Measurements from ENCODE around the gene ZNF425.

ZNF425 gene

DNA sequence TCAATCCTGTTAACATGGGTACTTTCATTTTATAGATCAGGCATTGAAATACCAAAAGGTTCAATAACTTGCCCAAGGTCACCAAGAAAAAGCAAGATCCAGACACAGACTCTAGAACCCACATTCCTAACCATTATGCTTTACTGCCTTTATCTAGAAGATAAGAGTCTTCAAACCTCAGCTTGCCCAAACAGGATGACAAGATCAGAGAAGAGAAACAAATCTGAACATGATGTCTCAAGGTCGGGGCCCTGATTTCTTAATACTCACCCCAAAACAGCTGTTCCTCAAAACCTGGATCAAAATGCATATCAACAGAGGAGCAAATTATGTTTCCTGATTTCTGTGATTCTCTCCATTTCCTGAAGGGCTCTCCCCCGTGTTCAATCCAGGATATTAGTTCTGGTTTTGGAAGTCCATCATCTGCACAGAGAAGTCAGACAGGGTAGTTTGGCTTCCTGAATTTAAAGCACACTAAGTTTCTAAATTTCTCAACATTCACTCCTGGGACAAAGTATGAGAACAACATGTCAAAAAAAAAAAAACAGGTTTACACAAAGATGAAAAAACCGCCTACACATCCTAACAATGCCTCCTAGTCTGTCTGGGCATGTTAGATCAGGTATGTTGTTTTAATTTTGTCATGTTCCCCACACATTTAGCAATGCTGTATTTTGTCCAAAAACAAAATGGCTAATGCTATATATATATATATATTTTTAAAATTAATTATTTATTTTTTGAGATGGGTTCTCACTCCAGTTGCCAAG lies 51.8 kb downstream of the ZNF425 start:
- no peaks in the 10 kb centered on the region for H3K27me3 ChIP-seq (ENCODE audit: insufficient read depth, low read length, poor library complexity)
- peaks cover 4% of the 10 kb centered on the region; the same call in 1 of the 2 replicates for H4K20me1 ChIP-seq (ENCODE audit: insufficient read depth, low read length)
- H3K79me2 ChIP-seq (ENCODE audit: insufficient read depth, low read length), result 0 out of 2 replicates have a peak, but pooled peaks cover 6% of the 10 kb centered on the region
- H3K9me3 ChIP-seq (ENCODE audit: insufficient read depth, low read length, severe bottlenecking), result no peaks in the 10 kb centered on the region
- H3K4me2 ChIP-seq (ENCODE audit: insufficient read depth, low read length), result no peak overlapping the region
- no peak overlapping the region for H3K9ac ChIP-seq (ENCODE audit: low read depth, low read length)
- TF ChIP-seq, protein P1, sequence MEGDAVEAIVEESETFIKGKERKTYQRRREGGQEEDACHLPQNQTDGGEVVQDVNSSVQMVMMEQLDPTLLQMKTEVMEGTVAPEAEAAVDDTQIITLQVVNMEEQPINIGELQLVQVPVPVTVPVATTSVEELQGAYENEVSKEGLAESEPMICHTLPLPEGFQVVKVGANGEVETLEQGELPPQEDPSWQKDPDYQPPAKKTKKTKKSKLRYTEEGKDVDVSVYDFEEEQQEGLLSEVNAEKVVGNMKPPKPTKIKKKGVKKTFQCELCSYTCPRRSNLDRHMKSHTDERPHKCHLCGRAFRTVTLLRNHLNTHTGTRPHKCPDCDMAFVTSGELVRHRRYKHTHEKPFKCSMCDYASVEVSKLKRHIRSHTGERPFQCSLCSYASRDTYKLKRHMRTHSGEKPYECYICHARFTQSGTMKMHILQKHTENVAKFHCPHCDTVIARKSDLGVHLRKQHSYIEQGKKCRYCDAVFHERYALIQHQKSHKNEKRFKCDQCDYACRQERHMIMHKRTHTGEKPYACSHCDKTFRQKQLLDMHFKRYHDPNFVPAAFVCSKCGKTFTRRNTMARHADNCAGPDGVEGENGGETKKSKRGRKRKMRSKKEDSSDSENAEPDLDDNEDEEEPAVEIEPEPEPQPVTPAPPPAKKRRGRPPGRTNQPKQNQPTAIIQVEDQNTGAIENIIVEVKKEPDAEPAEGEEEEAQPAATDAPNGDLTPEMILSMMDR (IDR thresholded peaks at IDR 0.05; ENCODE audit: borderline replicate concordance, extremely low read depth, low read length, poor library complexity, severe bottlenecking), result no peak
- no peak for TF ChIP-seq EZH2 (IDR thresholded peaks at IDR 0.05; ENCODE audit: borderline replicate concordance, low read depth, low read length, severe bottlenecking)
- DNase-seq (no peak), ATAC-seq (ENCODE audit: insufficient read depth, low read depth) (no peak)
- H3K36me3 ChIP-seq (ENCODE audit: insufficient read depth, low read length), result peaks cover 48% of the 10 kb centered on the region
- H2AFZ ChIP-seq (ENCODE audit: low read depth, low read length), result no peak overlapping the region
- H3K4me1 ChIP-seq (ENCODE audit: insufficient read depth, low read length), result no peaks in the 10 kb centered on the region
- no peak overlapping the region for H3K4me3 ChIP-seq (ENCODE audit: low read depth in 1 of 2, low read length in 2 of 2)
- no peak overlapping the region for H3K27ac ChIP-seq (ENCODE audit: low read length)

DNA sequence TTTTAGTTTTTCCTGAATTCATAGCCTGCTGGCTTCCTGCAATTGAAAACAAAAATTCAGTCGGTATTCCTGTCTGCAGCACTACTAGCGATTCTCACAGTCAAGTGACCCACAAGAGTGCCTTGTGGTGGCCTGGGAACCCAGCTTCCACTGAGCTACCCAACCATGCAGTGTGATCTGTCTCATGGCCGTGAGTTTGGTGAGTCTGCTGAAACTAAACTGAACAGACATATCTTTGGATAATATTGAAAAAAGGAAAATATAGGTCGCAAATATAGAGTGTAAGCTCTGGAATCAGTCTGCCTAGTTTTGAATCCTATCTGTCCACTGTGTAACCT lies 53.7 kb downstream of the ZNF425 start:
- Histone ChIP-seq H3K4me1 (ENCODE audit: insufficient read depth, low read length) (no peaks in the 10 kb centered on the region), H3K27ac (ENCODE audit: low read length) (no peak overlapping the region), H2AFZ (ENCODE audit: low read depth, low read length) (no peak overlapping the region), H3K4me2 (ENCODE audit: insufficient read depth, low read length) (no peak overlapping the region), H3K9ac (ENCODE audit: low read depth, low read length) (no peak overlapping the region), H4K20me1 (ENCODE audit: insufficient read depth, low read length) (peaks cover 4% of the 10 kb centered on the region; the same call in 1 of the 2 replicates), H3K9me3 (ENCODE audit: insufficient read depth, low read length, severe bottlenecking) (no peaks in the 10 kb centered on the region), H3K4me3 (ENCODE audit: low read depth in 1 of 2, low read length in 2 of 2) (no peak overlapping the region), H3K27me3 (ENCODE audit: insufficient read depth, low read length, poor library complexity) (no peaks in the 10 kb centered on the region), H3K79me2 (ENCODE audit: insufficient read depth, low read length) (0 out of 2 replicates have a peak, but pooled peaks cover 4% of the 10 kb centered on the region), H3K36me3 (ENCODE audit: insufficient read depth, low read length) (peaks cover 58% of the 10 kb centered on the region)
- TF ChIP-seq, protein P1 (IDR thresholded peaks at IDR 0.05; ENCODE audit: borderline replicate concordance, extremely low read depth, low read length, poor library complexity, severe bottlenecking), result no peak
- no peak for TF ChIP-seq EZH2 (IDR thresholded peaks at IDR 0.05; ENCODE audit: borderline replicate concordance, low read depth, low read length, severe bottlenecking)
- DNase-seq, result no peak
- no peak for ATAC-seq (ENCODE audit: insufficient read depth, low read depth)

DNA sequence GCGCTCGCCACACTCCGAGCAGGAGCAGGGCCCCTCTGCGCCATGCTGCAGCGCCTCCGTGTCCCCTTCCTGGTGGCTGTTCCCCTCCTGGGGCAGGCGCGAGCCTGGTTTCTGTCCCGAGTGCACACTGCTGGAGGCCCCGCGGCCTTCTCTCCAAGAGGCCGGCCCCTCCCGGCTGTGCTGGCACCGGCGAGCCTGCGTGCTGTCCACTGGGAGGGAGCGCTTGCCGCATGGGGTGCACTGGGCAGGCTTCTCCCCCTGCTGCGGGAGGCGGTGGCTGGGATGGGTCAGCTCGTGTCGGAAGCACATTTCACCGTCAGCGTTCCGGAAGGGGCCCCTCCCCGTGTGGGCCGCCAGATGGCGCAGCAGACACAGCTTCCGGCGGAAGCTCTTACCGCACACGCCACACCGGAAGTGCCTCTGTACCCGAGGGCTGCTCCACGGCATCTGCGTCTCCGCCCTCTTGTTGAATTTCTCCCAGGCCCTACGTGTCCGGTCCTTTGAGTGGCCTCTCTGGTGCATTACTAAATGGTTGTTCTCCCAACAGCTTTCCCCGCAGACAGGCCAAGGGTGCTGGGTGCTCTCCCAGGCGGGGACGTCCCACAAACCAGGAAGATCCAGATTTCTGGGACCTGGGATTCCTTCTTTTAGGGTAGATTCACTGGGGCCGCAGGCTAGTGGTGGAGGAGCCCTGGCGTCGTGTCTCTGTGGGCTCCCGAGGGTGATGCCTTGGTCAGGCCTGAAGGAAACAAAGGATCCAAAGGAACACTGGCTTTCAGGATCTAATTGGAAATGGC lies 54.3 kb downstream of the ZNF425 start:
- DNase-seq, result no peak
- peaks cover 4% of the 10 kb centered on the region; the same call in 1 of the 2 replicates for H4K20me1 ChIP-seq (ENCODE audit: insufficient read depth, low read length)
- no peak overlapping the region for H2AFZ ChIP-seq (ENCODE audit: low read depth, low read length)
- H3K9me3 ChIP-seq (ENCODE audit: insufficient read depth, low read length, severe bottlenecking), result no peaks in the 10 kb centered on the region
- no peak overlapping the region for H3K4me3 ChIP-seq (ENCODE audit: low read depth in 1 of 2, low read length in 2 of 2)
- no peak overlapping the region for H3K4me2 ChIP-seq (ENCODE audit: insufficient read depth, low read length)
- H3K27me3 ChIP-seq (ENCODE audit: insufficient read depth, low read length, poor library complexity), result no peaks in the 10 kb centered on the region
- peaks cover 57% of the 10 kb centered on the region for H3K36me3 ChIP-seq (ENCODE audit: insufficient read depth, low read length)
- H3K9ac ChIP-seq (ENCODE audit: low read depth, low read length), result no peak overlapping the region
- H3K79me2 ChIP-seq (ENCODE audit: insufficient read depth, low read length), result 0 out of 2 replicates have a peak, but pooled peaks cover 4% of the 10 kb centered on the region
- TF ChIP-seq, protein P1 (IDR thresholded peaks at IDR 0.05; ENCODE audit: borderline replicate concordance, extremely low read depth, low read length, poor library complexity, severe bottlenecking), result no peak
- TF ChIP-seq EZH2 (IDR thresholded peaks at IDR 0.05; ENCODE audit: borderline replicate concordance, low read depth, low read length, severe bottlenecking), result no peak
- H3K27ac ChIP-seq (ENCODE audit: low read length), result no peak overlapping the region
- H3K4me1 ChIP-seq (ENCODE audit: insufficient read depth, low read length), result no peaks in the 10 kb centered on the region
- no peak for ATAC-seq (ENCODE audit: insufficient read depth, low read depth)

Measured in DND-41 (cell line).